Forelimb muscle (tissue), 1 donor: ENCODE results near the gene LRRK1. TPM values are rescaled to one million over a fixed set of nuclear protein-coding genes. Genes with fewer than 3 reads are reported as not detected.
"Not testable (repeated sequence)": the region's sequence is repeated elsewhere in the genome, so short reads cannot be mapped to it uniquely, and the experiment has no call there.

Experiments used
- DNase-seq: peaks from one replicate; pipeline ENCODE4 v3.0.0-alpha.2; 2013; ENCODE audit warnings: low read depth
- polyA plus RNA-seq: library from polyadenylated mRNA; unstranded; fragments of 120-200 nt; gene quantifications from one replicate; pipeline ENCODE4 v1.2.1, GENCODE V29; 2013; ENCODE audit not compliant: insufficient read length

Gene LRRK1
- polyA plus RNA-seq, 1 donor, result 5.6 TPM

DNA sequence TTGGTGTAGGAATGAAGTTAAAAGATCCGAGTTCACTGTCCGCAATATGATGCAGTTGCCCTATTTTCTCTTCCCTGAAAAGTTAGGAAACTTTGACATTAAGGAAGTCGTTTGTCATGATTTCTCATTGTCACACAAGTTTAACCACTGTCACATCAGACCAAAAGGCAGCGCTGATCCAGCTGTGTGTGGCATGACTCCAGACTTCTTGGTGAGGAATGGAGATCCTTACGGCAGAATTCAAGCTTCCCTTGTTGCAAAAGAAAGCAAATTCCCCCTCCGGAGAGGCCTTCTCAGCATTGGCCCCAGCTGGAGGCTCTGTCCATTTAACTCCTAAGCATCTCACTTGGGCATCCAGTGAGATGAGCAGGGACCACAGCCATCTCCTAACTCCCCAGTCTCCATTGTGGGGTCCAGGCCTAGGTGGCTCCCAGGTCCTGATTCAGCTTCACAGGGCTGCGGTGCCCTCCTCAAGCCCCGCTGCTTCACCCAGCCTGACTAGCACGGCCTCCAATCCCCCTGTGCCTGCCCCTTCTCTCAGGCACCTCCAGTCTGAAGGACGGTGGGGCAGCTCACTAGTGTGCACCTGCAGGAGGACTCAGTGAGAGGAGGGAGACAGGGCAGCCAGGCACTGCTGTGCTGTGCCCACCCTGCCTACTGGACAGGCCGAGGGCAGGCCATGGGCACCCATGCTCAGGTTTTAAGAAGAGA, 173.2 kb downstream of the LRRK1 start:
- DNase-seq, result no peak

DNA sequence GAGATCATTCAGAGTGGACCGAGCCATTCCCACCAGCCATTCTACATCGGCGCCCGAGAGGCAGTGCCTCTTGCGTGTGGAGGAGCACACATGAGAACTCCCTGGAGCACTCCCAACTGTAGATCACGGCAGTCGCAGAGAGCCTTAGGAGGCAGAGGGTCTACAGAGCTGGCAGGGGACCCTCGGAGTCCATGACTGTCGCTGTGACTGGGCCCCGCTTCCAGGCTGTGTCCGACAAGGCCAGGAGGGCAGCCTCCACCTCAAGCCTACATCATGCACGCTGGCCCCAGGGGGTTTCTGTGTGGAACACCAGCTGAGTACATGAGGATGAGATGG, 173.7 kb downstream of the LRRK1 start:
- no peak for DNase-seq

DNA sequence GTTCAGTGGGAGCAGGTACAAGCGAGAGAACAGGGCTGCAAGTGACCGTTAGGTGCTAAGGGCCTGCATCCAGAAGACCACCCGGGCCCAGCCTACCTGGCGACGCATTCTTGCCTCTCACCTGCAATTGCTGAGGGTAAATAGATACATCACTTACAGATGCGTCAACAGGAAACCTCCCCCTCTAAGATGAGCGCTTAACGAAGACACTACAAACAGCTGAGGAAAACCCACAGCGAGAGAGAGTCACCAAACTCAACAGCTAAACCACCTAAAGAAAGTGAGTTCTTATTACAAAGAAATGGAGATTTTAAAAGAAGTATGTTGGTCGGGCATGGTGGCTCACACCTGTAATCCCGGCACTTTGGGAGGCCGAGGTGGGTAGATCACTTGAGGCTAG, 174.8 kb downstream of the LRRK1 start:
- no peak for DNase-seq

DNA sequence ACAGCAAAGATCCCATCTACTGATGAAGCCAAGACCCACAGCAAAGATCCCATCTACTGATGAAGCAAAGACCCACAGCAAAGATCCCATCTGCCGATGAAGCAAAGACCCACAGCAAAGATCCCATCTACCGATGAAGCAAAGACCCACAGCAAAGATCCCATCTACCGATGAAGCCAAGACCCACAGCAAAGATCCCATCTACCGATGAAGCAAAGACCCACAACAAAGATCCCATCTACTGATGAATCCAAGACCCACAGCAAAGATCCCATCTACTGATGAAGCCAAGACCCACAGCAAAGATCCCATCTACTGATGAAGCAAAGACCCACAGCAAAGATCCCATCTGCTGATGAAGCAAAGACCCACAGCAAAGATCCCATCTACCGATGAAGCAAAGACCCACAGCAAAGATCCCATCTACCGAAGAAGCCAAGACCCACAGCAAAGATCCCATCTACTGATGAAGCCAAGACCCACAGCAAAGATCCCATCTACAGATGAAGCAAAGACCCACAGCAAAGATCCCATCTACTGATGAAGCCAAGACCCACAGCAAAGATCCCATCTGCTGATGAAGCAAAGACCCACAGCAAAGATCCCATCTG, 176.7 kb downstream of the LRRK1 start:
- not testable (repeated sequence) for DNase-seq

DNA sequence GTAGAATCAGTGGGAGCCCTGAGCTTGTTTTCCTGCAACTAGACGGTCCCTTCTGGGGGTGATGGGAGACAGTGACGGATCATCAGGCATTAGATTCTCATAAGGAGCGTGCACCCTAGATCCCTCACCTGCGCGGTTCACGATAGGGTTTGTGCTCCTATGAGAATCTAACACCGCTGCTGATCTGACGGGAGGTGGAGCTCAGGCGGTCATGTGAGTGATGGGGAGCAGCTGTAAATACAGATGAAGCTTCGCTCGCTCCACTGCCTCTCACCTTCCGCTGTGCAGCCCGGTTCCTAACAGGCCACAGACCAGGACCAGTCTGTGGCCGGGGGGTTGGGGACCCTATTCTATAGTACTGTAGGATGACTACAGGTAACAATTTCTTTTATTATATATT, 178.0 kb downstream of the LRRK1 start:
- DNase-seq, result no peak

DNA sequence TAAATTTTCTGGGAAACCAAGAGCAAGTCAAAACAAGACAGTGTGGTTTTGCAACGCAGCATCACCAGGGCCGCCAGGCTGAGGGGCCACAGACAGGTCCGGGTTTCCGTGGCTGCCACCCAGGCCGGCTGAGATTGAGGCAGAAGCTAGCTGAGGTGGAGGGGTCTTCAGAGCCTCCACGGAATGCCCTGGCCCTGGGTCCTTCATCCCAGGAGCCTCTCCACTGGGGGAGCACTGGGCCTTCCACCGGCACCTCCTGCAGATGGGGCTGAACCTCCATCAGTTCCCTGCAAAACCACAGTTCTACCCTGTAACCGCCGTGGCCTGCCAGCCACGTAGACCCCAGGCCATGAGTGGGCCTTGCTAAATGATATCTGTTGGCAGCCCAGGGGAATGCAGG, 180.0 kb downstream of the LRRK1 start:
- no peak for DNase-seq

DNA sequence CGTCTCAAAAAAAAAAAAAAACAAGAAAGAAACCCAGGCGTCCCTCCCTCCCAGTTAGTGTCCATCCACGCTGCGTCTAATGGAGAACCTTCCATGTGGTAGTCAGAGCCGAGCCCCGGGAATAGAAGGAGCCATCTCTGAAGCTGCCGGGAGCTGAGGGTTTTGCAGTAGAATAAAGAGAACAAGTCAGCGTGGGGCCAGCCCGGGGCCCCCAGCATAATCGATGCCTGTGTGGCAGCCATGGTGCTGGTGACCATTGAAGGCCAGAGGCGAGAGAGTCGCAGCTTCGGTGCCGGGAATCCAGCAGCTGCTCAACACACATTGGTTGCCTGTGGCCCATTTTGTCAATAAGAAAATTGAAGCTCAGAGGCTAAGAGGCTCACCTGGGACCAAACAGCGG, 181.0 kb downstream of the LRRK1 start:
- DNase-seq, result no peak

DNA sequence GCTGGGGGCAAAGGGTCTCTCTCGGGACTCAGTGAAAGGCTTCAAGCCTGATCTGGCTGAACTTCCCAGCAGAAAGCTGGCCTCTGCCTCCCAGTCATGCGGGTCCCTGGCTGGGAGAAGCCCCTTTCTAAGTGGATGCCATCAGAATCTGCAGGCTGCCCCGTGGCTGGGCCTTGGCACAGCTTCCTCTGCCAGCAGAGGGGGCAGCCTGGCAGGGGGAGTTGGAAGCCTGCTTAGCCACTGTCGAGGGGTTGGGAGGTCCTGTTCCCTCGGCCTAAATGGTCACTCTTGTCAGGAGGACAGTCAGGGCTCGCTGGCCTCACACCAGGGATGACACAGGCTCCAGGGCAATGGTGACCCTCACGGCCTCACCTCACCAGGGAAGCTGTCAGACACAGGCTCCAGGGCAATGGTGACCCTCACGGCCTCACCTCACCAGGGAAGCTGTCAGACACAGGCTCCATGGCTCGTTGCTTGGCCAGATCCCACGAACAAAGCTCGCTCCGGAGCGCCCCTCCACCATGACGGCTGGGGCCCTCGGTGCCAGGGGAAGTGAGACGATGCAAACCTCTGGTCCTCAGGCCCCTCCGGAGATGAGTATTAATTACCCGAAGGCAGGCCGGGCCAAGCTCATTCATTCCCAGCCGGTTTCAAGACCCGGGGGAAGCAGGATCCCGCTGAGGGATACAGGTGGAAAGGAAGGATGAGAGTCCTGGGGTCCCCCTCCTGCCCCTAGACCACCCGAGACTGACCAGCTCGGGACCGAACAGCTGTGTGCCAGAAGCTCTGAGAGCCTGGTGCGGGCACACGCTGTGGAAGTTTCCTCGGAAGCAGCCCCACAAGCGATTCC, 181.7 kb downstream of the LRRK1 start:
- DNase-seq, result no peak

DNA sequence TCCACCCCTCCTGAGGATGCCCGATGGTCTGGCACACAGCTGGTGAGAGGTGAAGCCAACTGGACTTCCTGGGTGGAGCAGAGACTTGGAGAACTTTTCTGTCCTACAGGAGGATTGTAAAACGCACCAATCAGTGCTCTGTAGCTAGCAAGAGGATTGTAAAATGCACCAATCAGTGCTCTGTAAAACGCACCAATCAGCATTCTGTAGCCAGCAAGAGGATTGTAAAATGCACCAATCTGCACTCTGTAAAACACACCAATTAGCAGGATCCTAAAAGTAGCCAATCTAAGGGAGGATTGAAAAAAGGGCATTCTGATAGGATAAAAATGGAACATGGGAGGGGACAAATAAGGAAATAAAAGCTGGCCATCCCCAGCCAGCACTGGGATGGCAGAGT, 182.5 kb downstream of the LRRK1 start:
- DNase-seq, result no peak

DNA sequence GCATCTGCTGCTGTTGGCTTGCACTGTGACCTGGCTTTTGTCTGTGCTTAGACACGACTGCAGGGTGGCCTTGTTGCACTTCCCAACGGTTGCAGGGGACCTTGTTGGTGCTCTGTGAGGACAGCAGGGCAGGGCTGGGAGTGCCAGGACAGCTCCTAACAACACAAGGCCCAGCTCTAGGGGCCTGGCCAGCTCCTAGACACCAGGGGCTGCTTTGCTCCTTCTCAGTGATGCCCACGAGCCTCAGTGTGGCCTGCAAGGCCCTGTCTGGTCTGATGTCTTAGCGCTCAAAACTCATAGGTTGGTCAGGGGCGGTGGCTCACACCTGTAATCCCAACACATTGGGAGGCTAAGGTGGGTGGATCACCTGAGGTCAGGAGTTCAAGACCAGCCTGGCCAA, 183.6 kb downstream of the LRRK1 start:
- no peak for DNase-seq

DNA sequence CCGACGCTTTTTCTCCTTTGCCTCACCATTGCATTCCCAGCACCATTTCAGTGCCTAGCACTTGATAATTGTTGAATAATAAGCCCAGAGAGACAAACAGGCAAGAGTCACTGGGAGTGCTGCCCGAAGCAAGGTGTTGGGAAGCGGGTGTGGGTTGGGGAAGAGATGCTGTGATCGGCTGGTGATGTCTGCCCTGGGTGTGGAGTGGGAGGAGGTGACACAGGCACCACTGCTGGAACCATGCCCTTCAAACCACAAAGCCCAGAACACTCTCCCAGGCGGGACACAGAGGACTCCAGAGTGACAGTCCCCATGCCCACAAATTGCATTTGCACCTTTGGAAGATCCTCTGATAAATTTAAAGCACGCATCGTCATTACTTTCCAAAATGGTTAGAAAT, 184.4 kb downstream of the LRRK1 start:
- DNase-seq, result no peak

DNA sequence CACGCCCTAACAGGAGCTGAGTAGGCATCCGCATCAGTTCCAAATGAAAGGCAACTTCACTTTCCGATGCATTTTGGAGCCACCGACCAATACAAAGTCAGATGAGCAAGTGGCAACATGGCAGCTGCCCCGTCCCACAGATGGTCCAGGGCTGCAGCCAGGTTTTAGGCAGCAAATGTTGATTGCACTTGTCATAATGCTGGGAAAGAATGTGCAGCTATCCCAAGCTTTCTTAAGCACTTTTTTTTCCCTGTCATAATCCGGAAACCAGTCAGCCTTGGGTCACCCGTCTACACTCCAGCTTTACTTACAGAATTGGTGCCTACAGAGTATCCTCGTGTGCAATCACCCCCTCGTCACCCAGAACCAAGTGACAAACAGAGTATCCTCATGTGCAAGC, 185.0 kb downstream of the LRRK1 start:
- no peak for DNase-seq

DNA sequence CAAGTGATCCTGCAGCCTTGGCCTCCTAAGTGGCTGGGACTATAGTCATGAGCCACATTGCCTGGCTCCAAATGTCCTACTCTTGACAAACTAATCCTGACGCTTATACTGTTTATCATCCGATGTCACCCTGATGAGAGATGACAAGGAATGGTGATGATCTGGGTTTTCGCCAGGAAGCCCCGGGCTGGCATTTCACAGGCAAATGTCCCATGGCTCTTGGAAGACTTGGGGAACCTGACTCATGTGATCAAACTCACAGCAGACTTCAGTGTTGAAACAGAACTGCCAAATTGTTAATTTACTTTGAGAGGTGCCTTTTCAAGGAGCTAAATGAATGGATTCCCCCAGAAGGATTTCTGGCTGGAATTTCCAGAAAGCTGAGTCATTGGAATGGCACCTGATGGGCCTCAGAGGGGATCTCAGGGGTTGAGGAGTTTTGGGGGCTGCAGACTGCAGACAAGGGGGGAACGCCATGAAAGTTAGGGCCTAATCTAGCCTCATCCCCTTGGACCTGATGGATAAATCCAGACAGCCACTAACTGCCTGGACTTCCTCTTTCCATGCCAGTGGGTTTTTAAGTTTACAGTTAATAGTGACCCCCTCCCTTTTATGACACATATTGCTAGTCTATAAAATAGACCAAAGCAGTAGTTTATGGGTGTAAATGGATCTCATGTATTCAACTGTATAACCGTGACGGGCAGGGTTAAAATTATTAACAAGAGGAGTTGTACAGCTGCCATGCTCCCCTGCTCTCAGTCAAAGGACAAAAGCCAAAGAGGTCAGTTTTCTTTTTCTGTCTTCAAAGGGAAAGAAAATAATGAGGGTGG, 186.1 kb downstream of the LRRK1 start:
- DNase-seq, result no peak

DNA sequence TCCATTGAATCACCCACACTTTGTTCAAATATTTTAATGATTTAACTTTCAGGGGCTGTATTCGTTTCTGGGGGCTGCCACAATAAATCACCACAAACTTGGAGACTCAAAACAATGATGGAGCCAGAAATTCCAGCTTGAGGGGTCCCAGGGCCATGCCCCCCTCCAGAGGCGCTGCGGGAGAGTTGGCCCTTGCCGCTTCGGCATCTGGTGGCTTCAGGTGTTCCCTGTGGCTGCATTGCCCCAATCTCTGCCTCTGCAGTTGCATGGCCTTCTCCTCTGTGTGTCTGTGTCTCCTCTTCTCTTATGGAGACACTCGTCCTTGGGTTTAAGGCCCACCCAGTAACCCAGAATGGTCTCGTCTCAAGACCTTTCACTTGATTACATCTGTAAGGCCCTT, 187.9 kb downstream of the LRRK1 start:
- no peak for DNase-seq

DNA sequence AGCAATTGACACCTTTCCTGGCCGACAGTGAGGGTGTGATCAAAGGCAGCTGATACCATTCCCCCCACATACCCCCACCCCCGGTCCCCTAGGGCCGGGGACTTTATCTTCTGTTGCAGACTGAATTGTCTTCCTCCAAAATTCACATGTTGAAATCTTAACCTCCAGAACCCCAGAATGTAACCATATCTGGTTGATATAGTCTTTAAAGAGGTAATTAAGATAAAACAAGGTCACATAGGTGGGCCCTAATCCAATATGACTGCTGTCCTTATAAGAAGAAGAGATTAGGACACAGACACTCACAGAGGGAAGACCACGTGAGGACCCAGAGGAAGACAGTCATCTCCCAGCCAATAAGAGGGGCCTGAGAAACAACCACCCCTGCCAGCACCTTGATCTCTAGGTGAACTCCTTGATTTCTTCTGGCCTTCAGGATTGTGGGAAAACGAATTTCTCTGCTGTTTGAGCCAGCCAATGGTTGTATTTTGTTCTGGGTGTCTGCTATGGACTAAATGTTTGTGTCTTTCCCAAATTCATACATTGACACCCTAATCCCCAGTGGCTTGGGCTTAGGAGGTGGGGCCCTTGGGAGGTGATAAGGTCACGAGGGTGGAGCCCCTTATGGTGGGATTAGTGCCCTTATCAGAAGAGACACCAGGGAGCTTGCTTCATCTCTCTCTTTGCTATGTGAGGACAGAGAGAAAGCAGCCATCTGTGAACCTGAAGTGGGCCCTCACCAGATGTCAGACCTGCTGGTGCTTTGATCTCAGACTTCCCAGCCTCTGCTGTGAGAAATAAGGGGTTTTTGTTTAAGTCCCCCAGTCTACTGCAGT, 188.7 kb downstream of the LRRK1 start:
- DNase-seq, result no peak

DNA sequence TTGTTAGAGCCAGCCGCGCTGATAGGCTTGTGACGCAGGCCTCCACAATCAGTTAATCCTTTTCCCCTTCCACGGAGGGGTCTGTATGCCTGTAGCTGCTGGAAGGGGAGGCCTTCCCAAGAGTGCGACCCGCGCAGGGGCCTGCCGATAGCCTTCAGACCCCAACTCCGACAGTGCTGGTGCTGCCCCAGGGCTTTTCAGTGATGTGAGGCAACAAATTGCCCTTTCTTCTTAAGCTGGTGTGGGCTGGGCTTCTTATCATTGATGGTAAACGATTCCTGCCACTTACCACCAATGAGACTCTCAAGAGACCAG, 189.3 kb downstream of the LRRK1 start:
- no peak for DNase-seq

DNA sequence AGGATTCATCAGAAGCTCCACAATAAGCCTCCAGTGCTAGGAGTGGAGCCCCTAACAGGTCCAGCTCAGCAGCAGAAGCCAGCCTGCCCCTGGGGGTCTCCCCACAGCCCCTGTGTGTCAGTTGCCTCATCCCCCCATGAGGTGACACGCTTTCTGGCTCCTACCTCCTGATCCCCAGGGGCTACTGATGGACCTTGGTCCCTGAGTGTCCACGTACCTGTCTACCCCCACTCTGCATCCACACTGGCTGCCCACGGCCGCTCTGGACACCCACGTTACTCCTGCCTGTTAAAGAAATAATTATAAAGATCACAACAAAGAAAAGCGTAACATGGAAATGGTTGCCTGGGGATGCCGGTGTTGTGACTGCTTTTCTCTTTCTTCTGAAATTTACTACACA, 189.6 kb downstream of the LRRK1 start:
- DNase-seq, result no peak

DNA sequence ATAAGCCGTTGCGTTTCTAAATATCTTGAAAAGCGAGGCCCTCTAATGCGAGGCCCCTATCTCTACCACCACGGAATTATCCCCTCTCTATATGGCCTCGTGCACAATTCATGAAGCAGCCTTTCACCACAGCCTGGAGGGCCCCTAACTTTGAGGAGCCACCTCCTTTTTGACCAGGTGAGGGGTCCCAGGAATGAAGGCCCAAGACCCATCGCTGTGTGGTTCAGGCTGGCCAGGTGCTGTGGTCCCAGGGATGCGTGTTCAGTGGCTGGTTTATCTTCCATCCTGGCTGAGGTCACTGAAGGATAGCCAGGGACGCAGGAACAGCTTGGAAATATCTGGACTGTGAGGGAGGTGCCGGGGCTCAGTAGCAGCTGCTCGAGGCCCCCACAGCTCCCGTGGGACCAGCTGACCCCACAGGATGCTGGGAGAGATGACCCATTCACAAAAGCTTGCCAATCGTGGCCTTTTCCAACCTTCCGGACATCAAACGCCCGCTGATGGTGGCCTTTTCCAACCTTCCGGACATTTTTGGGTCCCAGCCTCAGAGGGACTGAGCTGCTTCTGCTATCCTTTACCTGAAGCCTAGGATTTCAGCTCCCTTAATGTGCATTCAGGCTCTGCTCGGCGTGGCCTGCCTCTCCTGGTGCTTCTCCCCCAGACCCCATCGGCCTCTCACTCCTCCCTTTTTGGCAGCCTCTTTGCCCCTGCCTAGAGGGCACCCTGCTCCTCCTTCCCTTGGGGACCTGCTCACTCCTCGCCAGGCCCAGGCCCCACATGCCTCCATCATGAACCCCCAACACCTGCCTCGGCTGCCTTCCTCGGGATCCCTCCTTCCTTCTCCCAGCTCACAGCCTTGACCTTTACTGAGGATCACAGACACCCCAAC, 191.8 kb downstream of the LRRK1 start:
- DNase-seq, result no peak

DNA sequence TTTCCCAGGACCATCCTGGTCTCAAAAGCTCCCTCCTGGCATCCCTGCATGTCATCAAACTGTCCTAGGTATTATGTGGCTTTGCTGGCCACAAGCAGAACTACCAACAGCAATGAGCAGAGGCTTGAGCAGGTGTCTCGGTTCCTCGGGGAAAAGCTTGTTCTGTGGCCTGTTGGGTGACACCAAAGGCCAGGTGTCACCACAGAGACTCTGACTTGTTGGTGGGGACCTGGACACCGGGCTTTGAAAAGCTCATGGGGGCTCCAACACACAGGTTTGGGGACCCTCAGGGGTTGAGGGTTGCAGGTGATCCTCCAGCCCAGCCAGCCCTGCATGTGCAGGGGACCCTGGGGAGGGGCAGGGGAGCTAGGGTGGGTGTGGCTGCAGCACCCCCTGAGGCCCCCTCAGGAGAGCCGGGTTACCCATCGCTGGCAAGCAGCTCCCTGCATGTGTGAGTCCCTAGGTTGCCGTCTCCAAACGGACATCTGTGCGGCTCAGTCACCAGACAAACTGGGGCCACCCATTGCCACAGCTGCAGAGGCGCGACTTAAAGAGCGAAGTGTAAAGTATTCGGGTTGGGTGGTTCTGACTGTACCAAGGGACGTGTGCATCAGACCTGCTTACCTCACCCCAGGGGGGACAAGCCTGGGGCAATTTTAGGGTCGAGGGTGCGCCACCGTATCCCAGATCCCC, 192.6 kb downstream of the LRRK1 start:
- DNase-seq, result no peak
